Measurements from ENCODE around the gene UPF1. TPM values are rescaled to one million over a fixed set of nuclear protein-coding genes. Genes with fewer than 3 reads are reported as not detected.
A peak's percentile ranks its signal among the peaks of the same experiment; 100 is the strongest.

The UPF1 gene
- polyA plus RNA-seq, 1 of the 3 experiments (the other 2 are of a cell fraction): 33.3 TPM

GRCh38 chr19:18844806-18845329, 13.1 kb downstream of the UPF1 start:
- ChIA-PET CTCF (interaction anchor here (1.2 to 16.0 kb wide), 5 partner anchors 10 to 394 kb away, joined by 3 to 234 read pairs (median 124); partner anchors contain the start of genes REX1BD and UPF1), POLR2A (no interaction called here)
- Histone ChIP-seq H3K4me1 (ENCODE audit: control insufficient read depth in 1 of 2, insufficient read depth in 2 of 2, low read depth in 1 of 2, low read length in 1 of 2) (peaks cover 24 to 69% of the 10 kb centered on the region in 2 experiments), H3K9ac (no peak overlapping the region), H3K27me3 (ENCODE audit: insufficient read depth) (no peaks in the 10 kb centered on the region), H3K4me3 (ENCODE audit: low read depth in 2 of 2, low read length in 1 of 2) (no peak overlapping the region), H3K36me3 (replicated peaks in 1 of 2; ENCODE audit: control insufficient read depth in 1 of 2, insufficient read depth in 2 of 2, low read length in 1 of 2) (peaks cover 0 to 1% of the 10 kb centered on the region in 2 experiments), H2AFZ (ENCODE audit: low read depth) (no peak overlapping the region), H3K79me2 (ENCODE audit: insufficient read depth) (peaks cover 99% of the 10 kb centered on the region), H4K20me1 (ENCODE audit: insufficient read depth) (peaks cover 99% of the 10 kb centered on the region), H3F3A (replicated peaks; ENCODE audit: insufficient read depth) (peaks cover 20% of the 10 kb centered on the region), H3K9me3 (no peaks in the 10 kb centered on the region), H3K27ac (ENCODE audit: low read depth in 2 of 2, low read length in 1 of 2) (peak overlapping the region in 1 of 2 experiments; percentile 4; a peak in 1 of 4 replicates), H3K9me2 (no peaks in the 10 kb centered on the region), H3K4me2 (no peak overlapping the region)
- peak; percentile 2 for DNase-seq
- TF ChIP-seq MAX (IDR thresholded peaks at IDR 0.05; ENCODE audit: low read depth) (no peak), JUND (IDR thresholded peaks at IDR 0.05) (no peak), SMC3 (IDR thresholded peaks at IDR 0.05; ENCODE audit: low read depth, low read length) (no peak), FOSL2 (IDR thresholded peaks at IDR 0.05; ENCODE audit: borderline replicate concordance, low read depth) (no peak), EZH2phosphoT487 (IDR thresholded peaks at IDR 0.05; ENCODE audit: borderline replicate concordance, low read depth) (no peak), TEAD4 (IDR thresholded peaks at IDR 0.05; ENCODE audit: borderline replicate concordance, insufficient read depth) (no peak), RXRA (IDR thresholded peaks at IDR 0.05; ENCODE audit: borderline replicate concordance, low read depth) (no peak), ZBTB33 (IDR thresholded peaks at IDR 0.05; ENCODE audit: borderline replicate concordance, low read depth) (no peak), USF1 (IDR thresholded peaks at IDR 0.05; ENCODE audit: borderline replicate concordance, low read depth) (no peak), GABPA (IDR thresholded peaks at IDR 0.05; ENCODE audit: low read depth) (no peak), TCF12 (IDR thresholded peaks at IDR 0.05) (no peak), FOXJ3 (CRISPR knock-in tag; IDR thresholded peaks at IDR 0.05) (no peak), REST (IDR thresholded peaks at IDR 0.05; ENCODE audit: low read depth, low read length) (no peak), TAF1 (IDR thresholded peaks at IDR 0.05; ENCODE audit: borderline replicate concordance, low read depth, low read length) (no peak), EP300 (IDR thresholded peaks at IDR 0.05; ENCODE audit: borderline replicate concordance in 1 of 2, low read depth in 1 of 2, low read length in 1 of 2) (no peak), USF2 (IDR thresholded peaks at IDR 0.05; ENCODE audit: borderline replicate concordance, low read depth, low read length) (no peak), POLR2AphosphoS5 (IDR thresholded peaks at IDR 0.05; ENCODE audit: low read depth, low read length) (no peak)
- TF ChIP-seq, protein P1, sequence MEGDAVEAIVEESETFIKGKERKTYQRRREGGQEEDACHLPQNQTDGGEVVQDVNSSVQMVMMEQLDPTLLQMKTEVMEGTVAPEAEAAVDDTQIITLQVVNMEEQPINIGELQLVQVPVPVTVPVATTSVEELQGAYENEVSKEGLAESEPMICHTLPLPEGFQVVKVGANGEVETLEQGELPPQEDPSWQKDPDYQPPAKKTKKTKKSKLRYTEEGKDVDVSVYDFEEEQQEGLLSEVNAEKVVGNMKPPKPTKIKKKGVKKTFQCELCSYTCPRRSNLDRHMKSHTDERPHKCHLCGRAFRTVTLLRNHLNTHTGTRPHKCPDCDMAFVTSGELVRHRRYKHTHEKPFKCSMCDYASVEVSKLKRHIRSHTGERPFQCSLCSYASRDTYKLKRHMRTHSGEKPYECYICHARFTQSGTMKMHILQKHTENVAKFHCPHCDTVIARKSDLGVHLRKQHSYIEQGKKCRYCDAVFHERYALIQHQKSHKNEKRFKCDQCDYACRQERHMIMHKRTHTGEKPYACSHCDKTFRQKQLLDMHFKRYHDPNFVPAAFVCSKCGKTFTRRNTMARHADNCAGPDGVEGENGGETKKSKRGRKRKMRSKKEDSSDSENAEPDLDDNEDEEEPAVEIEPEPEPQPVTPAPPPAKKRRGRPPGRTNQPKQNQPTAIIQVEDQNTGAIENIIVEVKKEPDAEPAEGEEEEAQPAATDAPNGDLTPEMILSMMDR (IDR thresholded peaks at IDR 0.05): no peak
- TF ChIP-seq, protein P2, sequence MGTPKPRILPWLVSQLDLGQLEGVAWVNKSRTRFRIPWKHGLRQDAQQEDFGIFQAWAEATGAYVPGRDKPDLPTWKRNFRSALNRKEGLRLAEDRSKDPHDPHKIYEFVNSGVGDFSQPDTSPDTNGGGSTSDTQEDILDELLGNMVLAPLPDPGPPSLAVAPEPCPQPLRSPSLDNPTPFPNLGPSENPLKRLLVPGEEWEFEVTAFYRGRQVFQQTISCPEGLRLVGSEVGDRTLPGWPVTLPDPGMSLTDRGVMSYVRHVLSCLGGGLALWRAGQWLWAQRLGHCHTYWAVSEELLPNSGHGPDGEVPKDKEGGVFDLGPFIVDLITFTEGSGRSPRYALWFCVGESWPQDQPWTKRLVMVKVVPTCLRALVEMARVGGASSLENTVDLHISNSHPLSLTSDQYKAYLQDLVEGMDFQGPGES (IDR thresholded peaks at IDR 0.05; ENCODE audit: low read depth, low read length): no peak
- TF ChIP-seq, protein P3, sequence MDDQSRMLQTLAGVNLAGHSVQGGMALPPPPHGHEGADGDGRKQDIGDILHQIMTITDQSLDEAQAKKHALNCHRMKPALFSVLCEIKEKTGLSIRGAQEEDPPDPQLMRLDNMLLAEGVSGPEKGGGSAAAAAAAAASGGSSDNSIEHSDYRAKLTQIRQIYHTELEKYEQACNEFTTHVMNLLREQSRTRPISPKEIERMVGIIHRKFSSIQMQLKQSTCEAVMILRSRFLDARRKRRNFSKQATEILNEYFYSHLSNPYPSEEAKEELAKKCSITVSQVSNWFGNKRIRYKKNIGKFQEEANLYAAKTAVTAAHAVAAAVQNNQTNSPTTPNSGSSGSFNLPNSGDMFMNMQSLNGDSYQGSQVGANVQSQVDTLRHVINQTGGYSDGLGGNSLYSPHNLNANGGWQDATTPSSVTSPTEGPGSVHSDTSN (IDR thresholded peaks at IDR 0.05): no peak
- 80% methylated on average over 1 of the region's 8 CpGs for WGBS (ENCODE audit: low lambda C conversion rate)

Measured in SK-N-SH (cell line).